NCI-H2107 (cell line): ENCODE measurements around the gene VTI1A.

Experiments used
- DNase-seq: peaks from one replicate; lab custom pipeline; 2025; lab: John Stamatoyannopoulos, UW

Gene VTI1A

GRCh38 chr10:112639298-112639697, 192.3 kb downstream of the VTI1A start:
- DNase-seq, result no peak

GRCh38 chr10:112640638-112641037, 193.6 kb downstream of the VTI1A start:
- no peak for DNase-seq

DNA sequence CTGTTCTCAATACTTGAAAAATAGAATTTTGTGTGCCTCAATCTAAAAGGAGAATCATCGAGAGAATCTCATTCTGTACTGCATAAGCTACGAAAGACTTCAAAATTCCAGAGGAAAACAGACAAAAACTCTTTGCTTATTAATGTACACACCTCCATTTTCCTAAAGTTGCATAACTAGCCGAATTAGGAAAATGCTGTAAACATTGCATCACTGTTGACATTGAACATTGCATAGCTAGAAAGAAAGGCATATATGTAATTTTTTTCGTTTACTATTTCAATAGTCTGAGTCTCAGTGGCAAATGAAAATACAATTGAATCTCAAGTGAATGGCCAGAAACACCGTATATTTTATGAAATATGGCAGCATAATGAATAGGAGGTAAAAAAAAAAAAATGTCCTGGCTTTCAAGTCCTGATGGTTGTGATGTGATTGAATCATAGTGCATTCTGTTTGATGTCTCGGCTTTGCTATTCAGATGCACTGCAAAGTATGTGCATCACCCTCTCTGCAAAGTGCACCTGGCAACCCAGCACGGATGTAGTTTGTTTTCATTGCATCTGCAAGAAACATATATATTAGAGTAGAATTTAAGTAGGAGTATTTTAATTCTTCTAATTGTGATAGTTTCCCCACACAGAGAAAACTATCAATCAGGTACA, 196.7 kb downstream of the VTI1A start:
- no peak for DNase-seq

DNA sequence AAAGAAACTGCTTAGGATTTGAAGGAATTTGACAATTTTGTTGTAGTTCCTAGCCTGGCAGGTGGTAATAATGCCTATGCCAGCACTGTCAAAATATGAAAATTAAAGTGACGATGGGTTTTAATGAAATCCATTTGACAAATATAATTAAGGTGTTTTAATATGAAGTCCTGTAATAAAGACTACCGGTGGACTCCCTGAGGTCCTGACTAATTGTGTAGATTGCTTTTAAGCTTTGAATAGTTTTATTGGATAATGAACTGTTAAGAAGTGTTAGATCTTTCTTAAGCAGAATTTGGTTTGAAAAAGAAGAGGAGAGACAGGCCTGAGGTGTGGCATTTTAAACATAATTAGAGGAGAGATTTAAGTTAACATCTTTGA, 197.2 kb downstream of the VTI1A start:
- DNase-seq, result no peak

- DNase-seq, result no peak
Measured at GRCh38 chr10:112649006-112649821, 202.2 kb downstream of the VTI1A start.

DNA sequence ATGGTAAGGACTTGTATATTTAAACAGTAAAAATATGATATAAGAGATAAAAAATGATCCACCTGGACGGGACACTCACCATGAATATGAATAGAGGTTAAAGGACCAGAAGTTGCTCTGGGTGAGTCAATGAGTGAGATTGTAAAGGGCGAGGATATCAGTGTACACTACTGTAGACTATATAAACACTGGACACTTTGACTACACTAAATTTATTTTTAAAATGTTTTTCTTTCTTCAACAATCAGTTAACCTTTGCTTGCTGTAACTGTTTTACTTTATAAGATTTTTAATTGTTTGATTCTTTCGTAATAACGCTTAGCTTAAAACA, 202.8 kb downstream of the VTI1A start:
- DNase-seq, result no peak

DNA sequence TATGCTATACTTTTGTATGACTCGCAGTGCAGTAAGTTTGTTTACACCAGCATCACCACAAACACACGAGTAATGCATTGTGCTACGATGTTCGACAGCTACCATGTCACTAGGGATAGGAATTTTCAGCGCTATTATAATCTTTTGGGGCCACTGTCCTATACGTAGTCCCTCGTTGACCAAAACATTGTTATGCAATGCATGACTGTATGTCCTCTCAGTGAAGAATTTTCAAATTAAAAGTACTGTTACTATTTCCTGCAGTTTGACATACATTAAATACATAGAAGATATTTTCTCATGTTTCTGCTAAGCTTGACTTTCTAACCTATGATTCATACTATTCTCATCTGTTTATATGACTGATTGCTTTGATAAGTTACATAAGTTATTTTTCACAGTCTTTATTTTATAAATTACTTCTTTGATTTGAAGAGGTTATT, 203.6 kb downstream of the VTI1A start:
- no peak for DNase-seq

DNA sequence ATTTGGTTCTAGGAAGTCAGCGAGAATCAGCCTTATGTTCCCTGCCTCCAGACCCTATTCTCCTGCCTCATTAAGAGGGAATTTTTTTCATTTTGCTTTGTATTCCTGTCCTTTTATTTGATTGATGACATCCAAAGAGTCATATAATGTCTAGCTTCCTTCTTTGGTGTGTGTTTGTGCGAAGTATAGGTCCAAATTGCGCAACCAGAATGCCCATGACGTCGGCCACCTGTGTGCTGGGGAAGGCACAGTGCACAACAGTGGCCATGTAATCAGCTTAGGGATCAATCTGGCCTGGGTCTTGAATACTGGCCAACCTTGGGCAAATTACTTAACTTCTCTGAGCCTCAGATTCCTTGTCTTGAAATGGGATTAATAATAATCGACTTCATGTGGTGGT, 206.2 kb downstream of the VTI1A start:
- DNase-seq, result no peak

- DNase-seq, result no peak
Measured at GRCh38 chr10:112653851-112654250, 206.8 kb downstream of the VTI1A start.

DNA sequence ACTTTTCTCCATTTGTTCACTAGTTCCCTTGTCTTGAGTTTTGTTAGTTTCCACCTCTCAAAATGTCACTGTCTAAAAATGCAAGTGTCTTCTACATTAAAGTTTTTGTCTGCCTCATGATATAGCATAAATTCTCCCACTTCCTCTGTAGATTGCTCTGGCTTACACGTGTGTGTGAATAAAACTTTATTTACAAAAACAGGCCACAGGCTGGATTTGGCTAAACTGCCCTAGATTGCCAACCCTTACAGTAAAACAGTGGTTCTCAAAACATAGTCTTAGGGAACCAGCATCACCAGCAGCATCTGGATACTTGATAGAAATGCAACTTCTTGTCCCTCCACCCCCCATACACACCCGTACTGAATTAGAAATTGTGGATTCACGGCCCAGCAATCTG, 207.8 kb downstream of the VTI1A start:
- no peak for DNase-seq

GRCh38 chr10:112655722-112656121, 208.7 kb downstream of the VTI1A start:
- no peak for DNase-seq

- no peak for DNase-seq
Measured at GRCh38 chr10:112658465-112658864, 211.4 kb downstream of the VTI1A start.

- DNase-seq, result no peak
Measured at GRCh38 chr10:112658900-112659638, 212.1 kb downstream of the VTI1A start.

DNA sequence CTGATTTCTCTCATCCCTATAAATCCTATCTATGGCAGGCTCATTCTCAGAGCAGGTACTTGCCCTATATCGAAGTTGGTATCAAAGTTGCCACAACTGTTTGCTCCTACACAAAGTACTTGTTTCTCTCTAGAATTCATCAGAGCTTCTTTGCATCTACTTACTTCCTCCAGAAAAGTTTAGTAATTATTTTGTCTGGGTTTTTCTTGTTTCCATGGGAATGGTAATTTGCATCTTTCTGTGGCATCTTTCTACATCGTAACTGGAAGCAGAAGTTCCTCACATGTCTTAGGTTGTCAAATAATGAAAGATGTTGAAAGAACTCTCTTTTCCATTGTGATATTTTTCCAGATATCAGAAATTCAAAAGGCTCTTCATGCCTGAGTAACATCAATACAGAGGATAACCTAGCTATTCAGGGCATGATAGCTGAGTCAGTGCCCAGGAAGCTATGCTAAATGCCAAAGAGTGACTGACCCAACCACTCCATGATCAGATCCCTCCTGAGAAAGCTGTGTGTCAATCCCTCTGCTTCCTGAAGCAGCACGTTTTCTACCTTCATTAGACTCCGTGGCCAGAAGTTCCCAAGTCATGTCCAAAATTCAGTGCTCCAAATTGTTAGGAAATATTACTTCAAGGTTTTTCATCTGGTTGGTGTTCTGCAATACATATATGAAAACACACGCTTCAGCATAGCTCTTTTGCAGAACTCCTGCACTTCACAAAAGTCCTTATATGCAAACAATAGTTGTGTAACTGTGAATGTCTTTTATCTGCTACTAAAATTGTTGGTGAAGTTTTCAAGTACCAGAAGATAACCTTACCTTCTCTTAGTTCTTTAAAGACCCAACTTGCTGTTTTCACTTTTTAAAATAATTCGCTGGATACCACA, 216.5 kb downstream of the VTI1A start:
- DNase-seq, result no peak

- DNase-seq, result no peak
Measured at GRCh38 chr10:112666094-112666493, 219.1 kb downstream of the VTI1A start.

DNA sequence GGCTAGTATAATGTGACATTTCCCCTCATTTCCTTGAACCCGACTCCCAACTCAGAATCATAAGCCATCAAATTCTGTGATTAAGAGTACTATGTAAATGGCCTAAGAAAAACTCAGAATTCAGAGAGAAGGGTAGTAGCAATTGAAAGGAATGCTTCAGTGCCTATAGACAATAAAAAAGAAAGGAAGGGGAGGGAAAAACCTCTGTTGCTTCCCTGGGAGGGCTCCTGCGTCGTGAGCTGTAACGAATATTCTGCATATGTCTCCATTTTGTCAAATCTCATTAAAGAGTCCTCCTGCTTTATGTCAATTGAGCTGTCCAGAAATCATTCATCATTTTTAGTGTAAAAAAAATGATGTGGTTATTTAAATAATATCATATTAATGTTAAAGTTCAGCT, 223.0 kb downstream of the VTI1A start:
- DNase-seq, result no peak

DNA sequence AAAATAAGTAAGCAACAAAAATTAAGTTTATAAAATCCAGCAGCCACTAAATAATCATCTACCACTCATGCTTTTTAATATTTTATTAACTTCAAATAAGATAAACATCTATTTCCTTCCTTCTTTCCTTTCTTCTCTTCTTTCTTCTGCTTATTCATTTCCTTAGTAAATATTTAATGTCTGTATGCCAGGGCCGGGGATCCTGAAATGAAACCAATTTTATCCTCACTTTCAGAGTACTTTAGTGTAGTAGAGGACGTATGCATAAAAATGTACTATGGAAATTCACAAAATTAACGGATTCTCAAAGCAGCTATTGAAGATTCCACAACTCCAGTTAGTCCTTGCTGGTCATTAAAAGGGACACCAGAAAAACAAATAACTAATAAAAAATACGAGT, 224.7 kb downstream of the VTI1A start:
- no peak for DNase-seq

- no peak for DNase-seq
Measured at GRCh38 chr10:112672706-112673105, 225.7 kb downstream of the VTI1A start.

DNA sequence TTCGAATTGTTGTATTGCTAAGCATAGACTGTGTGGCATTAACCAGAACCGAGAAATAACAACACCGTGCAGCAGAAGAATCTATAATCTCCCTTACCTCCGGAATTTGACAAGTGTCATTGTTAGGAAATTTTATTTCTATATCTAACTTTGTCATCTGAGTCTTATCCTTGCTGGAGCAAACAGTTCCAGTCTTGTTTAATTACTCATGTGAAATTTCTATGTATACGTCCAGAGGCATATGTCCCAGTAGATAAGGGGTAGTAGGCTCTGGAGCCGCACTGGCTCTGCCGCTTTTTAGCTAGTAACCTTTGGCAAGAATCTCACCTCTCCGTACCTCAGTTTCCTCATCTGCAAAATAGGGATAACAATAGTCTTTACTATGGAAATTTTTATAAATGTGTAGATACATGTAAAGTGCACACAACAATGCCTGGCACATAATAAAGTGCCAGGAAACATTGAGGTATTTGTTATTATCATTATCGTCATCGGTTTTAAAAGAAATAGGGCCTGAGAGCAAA, 228.6 kb downstream of the VTI1A start:
- DNase-seq, result no peak

DNA sequence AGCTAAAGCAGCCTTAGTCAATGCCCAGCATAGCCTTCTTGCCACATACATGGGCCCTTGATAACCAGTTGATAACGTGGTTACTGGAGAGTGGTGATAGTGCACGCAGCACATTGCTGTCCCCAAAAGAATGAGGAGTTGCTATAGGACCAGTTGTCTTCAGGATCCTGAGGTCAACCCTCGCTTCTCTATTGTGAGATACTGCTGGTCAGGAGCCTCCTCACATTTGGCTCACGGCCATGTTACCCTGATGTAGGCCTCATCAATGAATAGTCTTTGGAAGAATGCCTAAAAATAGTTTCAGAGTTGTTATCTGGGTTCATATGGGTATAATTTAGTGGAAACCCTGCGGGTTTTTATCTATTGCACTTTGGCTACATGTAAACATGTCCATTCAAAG, 230.7 kb downstream of the VTI1A start:
- no peak for DNase-seq

DNA sequence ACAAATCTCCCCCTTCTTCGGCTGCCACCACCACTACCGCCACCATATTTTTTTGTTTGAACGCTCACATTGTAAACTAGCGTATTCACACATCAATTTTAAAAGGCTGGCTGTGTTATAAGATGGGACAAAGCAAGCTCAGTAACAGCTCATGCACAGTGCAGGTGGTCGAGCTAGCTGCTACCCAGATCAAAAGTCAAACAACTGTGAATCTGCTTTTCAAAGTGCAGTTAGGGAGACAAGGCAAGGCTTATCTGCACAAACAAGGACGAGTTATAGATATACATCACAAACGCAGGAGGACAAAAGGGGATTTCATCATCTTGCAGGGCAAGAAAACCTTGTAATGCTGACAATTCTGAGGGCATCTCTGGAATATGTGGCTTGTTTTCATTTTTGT, 231.6 kb downstream of the VTI1A start:
- DNase-seq, result no peak

DNA sequence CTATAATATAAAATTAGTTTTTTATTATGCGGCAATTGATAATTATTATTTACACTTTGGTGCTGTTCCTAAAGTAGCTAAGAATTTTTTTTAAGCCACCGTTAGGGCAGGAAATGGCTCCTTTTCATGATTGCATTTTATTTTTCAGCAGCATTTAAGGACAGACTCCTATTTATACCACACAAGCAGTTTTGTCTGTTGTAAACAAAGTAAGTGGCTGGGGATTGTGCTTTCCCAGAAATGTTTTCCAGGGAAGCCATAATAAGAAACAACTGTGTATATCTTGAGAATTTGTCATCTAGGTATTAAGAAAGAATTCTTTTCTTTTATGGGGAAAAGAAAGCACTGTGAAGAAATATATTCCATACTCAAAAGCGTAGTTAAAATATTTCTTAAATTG, 232.0 kb downstream of the VTI1A start:
- no peak for DNase-seq
